ENCODE results near the gene KAT6B.

DNA sequence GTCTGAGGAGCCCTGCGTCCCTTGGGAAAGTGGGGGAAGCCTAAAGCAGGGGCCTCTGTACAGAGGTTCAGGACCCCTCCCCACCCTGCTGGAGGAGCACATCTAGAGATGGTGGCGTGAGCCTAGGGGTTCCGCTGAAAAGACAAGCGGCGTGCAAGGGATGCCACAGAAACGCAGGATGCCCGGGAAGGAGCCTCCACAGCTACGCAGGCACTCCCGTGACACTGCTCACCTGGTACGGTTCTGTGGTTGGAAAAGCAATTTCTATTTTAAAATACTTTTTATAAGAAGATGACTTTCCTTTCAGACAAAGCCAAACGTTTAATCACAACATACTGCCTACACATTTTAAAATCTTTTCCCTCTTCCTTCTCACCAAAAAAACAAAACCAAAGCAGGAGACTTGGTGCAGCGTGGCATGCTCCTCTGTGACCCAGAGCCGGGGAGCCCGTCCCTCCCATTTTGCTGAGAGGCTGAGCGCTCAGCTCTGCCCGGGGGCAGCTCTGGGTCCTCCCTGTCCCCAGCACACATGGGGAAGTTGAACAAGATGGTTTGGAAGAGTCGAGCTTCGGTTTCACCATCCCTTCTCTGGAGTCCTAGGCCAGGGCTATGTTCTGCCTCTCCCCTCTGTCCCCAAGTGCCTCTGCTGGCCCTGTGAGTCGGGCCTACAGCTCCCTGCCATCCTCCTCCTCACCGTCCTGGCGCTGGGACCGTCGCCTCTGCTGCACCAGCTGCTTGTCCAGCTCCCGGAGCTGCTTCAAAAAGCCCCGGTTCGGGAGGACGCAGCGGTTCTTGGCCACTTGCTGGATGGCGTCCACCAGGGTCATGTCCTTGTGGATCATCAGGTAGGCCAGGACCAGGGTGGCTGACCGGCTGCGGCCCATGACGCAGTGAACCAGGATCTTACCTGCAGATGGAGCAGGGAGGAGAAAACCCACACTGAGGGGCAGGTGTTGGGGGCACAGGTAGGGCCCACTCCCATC, 211.1 kb downstream of the KAT6B start:
- TF ChIP-seq, protein P1, sequence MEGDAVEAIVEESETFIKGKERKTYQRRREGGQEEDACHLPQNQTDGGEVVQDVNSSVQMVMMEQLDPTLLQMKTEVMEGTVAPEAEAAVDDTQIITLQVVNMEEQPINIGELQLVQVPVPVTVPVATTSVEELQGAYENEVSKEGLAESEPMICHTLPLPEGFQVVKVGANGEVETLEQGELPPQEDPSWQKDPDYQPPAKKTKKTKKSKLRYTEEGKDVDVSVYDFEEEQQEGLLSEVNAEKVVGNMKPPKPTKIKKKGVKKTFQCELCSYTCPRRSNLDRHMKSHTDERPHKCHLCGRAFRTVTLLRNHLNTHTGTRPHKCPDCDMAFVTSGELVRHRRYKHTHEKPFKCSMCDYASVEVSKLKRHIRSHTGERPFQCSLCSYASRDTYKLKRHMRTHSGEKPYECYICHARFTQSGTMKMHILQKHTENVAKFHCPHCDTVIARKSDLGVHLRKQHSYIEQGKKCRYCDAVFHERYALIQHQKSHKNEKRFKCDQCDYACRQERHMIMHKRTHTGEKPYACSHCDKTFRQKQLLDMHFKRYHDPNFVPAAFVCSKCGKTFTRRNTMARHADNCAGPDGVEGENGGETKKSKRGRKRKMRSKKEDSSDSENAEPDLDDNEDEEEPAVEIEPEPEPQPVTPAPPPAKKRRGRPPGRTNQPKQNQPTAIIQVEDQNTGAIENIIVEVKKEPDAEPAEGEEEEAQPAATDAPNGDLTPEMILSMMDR (IDR thresholded peaks at IDR 0.05), result no peak
- TF ChIP-seq EP300 (IDR thresholded peaks at IDR 0.05) (no peak), POLR2A (IDR thresholded peaks at IDR 0.05) (no peak)

Measured in sigmoid colon (tissue), 4 donors.